Small intestine (tissue), 7 donors: ENCODE data around the gene PRKAR1B. TPM values are rescaled to one million over a fixed set of nuclear protein-coding genes. Genes with fewer than 3 reads are reported as not detected.
A peak's percentile ranks its signal among the peaks of the same experiment; 100 is the strongest.

Experiments used
- DNase-seq, 2 donors: peaks; one replicate each; pipeline versions ENCODE4 v3.0.0 to v3.0.0-alpha.2; 2013
- FAIRE-seq: peaks from 2 replicates; lab custom pipeline; 2012; peaks lifted over from hg19 to GRCh38; lab: Jason Lieb, UNC
- H3K27ac ChIP-seq, 3 donors: one replicate each; pipeline ENCODE4 v1.5.1; 2013; ENCODE audit warnings: low read length in 2 of 3, mild to moderate bottlenecking in 2 of 3, control low read depth in 1 of 3, inconsistent platforms in 1 of 3, low read depth in 1 of 3, moderate library complexity in 1 of 3
- H3K27me3 ChIP-seq, 3 donors: one replicate each; pipeline ENCODE4 v1.6.1; 2013; ENCODE audit warnings: low read length in 3 of 3, inconsistent platforms in 1 of 3; ENCODE audit not compliant: control insufficient read depth in 3 of 3, insufficient read depth in 3 of 3
- H3K36me3 ChIP-seq, 3 donors: one replicate each; pipeline ENCODE4 v1.6.1; 2013; ENCODE audit warnings: low read length in 3 of 3, inconsistent platforms in 1 of 3, low read depth in 1 of 3, mild to moderate bottlenecking in 1 of 3, moderate library complexity in 1 of 3; ENCODE audit not compliant: control insufficient read depth in 3 of 3, insufficient read depth in 2 of 3
- H3K4me1 ChIP-seq, 3 donors: one replicate each; pipeline ENCODE4 v1.6.1; 2013; ENCODE audit warnings: low read length in 2 of 3, inconsistent platforms in 1 of 3, low read depth in 1 of 3, mild to moderate bottlenecking in 1 of 3, moderate library complexity in 1 of 3; ENCODE audit not compliant: control insufficient read depth in 3 of 3, insufficient read depth in 2 of 3
- H3K4me3 ChIP-seq, 3 donors: one replicate each; pipeline ENCODE4 v1.5.1; 2013; ENCODE audit warnings: low read length in 3 of 3, control low read depth in 1 of 3, inconsistent platforms in 1 of 3, low read depth in 1 of 3, mild to moderate bottlenecking in 1 of 3, moderate library complexity in 1 of 3
- H3K9me3 ChIP-seq, 2 donors: one replicate each; pipeline ENCODE4 v1.6.1; 2013; ENCODE audit warnings: low read depth in 1 of 2, low read length in 1 of 2; ENCODE audit not compliant: control insufficient read depth in 2 of 2, insufficient read depth in 1 of 2
- WGBS, 3 donors: extraction: QIAGEN DNeasy Blood & Tissue Kit; methylation state at CpG; one replicate each; pipeline ENCODE4 v1.1.7; 2013; 5-methylcytosine and 5-hydroxymethylcytosine counted together
- polyA plus RNA-seq, 4 donors: library from polyadenylated mRNA; stranded (reverse) in 3 of 4; unstranded in 1 of 4; fragments of 200-250 nt in 3 of 4; fragments of 120-200 nt in 1 of 4; gene quantifications; one replicate each; pipeline versions ENCODE4 v1.2.1 to v1.2.3, GENCODE V29; 2013
- donor health status: healthy with polysubstance abuse.
- donor health status: control.
- donor health status: control.
- donor health status: Bipolar disorder and iron deficiency.
- donor health status: healthy.

PRKAR1B gene
- polyA plus RNA-seq, 4 donors = 9.5 to 32.3 (median 18.6) TPM

- Histone ChIP-seq H3K36me3 (peaks cover 0 to 46% (median 0%) of the 10 kb centered on the region in 3 donors), H3K27me3 (no peaks in the 10 kb centered on the region), H3K27ac (no peak overlapping the region), H3K4me1 (no peaks in the 10 kb centered on the region), H3K4me3 (no peak overlapping the region), H3K9me3 (peaks cover 0 to 5% of the 10 kb centered on the region in 2 donors)
- WGBS, 3 donors = 89 to 94% (median 93%) methylated on average over 34 to 35 of the region's 35 CpGs
- FAIRE-seq = no peak
- no peak for DNase-seq
Measured at GRCh38 chr7:627661-628401, 99.2 kb downstream of the PRKAR1B start.

GRCh38 chr7:625376-625971 is 101.6 kb downstream of the PRKAR1B start:
- H3K27me3 ChIP-seq = no peaks in the 10 kb centered on the region
- H3K27ac ChIP-seq = no peak overlapping the region
- peaks cover 0 to 6% (median 0%) of the 10 kb centered on the region in 3 donors for H3K4me1 ChIP-seq
- H3K4me3 ChIP-seq = no peak overlapping the region
- H3K9me3 ChIP-seq = peaks cover 0 to 13% of the 10 kb centered on the region in 2 donors
- no peak for FAIRE-seq
- peaks cover 0 to 35% (median 0%) of the 10 kb centered on the region in 3 donors for H3K36me3 ChIP-seq
- DNase-seq = no peak
- 91 to 98% (median 98%) methylated on average over 7 to 8 of the region's 8 CpGs for WGBS, 3 donors

- DNase-seq = no peak
- no peak for FAIRE-seq
- Histone ChIP-seq H3K4me3 (no peak overlapping the region), H3K36me3 (peaks cover 0 to 23% (median 0%) of the 10 kb centered on the region in 3 donors), H3K4me1 (peaks cover 4 to 18% (median 5%) of the 10 kb centered on the region in 3 donors), H3K9me3 (peaks cover 0 to 19% of the 10 kb centered on the region in 2 donors), H3K27ac (no peak overlapping the region), H3K27me3 (no peaks in the 10 kb centered on the region)
- 92 to 95% (median 93%) methylated on average over 8 of the region's 8 CpGs for WGBS, 3 donors
Measured at GRCh38 chr7:623464-623863, 103.6 kb downstream of the PRKAR1B start.

DNA sequence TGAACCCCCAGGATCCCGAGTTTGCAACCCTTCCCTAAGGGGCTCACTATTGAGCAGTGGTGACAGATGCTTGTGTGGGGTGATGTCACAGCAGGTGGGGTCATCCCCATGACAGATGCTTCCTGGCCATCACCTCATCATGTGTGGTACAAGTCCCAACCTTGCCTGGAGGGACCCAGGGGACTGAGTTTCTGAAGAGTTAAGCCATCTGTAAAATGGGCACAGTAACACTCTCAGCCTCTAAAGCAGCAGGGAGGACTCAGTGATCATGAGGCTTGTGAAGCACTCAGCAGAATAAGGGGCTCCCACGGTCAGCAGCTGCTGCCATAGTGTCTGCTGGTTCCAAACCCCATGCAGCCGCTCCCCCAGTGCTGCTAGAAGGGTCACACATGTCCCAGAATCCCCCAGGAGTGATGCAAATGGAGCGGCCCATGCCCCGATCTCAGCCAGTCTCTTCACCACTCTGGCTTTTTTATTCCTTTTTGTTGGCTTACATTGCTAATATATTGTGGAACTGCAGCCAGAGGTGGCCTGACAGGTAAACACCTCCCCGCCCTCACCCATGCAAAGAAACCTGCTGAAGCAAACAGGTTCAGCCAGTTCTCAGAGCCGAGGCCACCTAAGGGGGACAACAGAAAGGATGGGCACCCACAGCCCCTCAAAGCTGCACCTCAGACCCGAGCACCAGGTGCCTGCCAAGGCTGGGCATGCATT is 105.4 kb downstream of the PRKAR1B start:
- H3K27ac ChIP-seq = peak overlapping the region in 1 of 3 donors; percentile 32

DNA sequence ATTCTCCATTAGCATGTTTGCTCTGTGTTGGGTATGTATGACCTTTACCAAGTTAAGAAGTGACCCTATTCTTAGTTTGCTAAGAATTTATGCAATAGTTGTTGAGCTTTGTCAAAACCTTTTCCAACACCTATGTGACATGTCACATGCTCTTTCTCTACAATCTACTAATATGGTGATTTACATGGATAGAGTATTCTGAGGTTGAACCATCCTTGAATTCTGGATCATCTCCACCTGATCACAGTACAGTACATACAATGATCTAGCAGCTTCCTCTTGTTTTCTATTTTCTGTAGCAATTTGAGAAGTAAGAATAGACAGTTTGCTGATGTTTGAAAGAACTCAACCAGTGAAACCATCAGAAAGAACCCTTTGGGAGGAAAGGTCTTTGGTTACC is 106.2 kb downstream of the PRKAR1B start:
- Histone ChIP-seq H3K27ac (no peak overlapping the region), H3K36me3 (peaks cover 0 to 11% (median 0%) of the 10 kb centered on the region in 3 donors), H3K4me1 (peaks cover 4 to 33% (median 5%) of the 10 kb centered on the region in 3 donors), H3K9me3 (peaks cover 0 to 19% of the 10 kb centered on the region in 2 donors), H3K4me3 (no peak overlapping the region), H3K27me3 (no peaks in the 10 kb centered on the region)
- FAIRE-seq = no peak
- no peak for DNase-seq

More for the DNA sequence above, 105.4 kb downstream of the PRKAR1B start:
- Histone ChIP-seq H3K4me1 (peaks cover 4 to 28% (median 5%) of the 10 kb centered on the region in 3 donors), H3K4me3 (no peak overlapping the region), H3K9me3 (peaks cover 0 to 19% of the 10 kb centered on the region in 2 donors), H3K27me3 (no peaks in the 10 kb centered on the region), H3K36me3 (peaks cover 0 to 11% (median 0%) of the 10 kb centered on the region in 3 donors)
- DNase-seq (peak in 1 of 2 donors; percentile 74), FAIRE-seq (no peak)
- 67 to 83% (median 69%) methylated on average over 8 of the region's 8 CpGs for WGBS, 3 donors

- Histone ChIP-seq H3K9me3 (peaks cover 0 to 14% of the 10 kb centered on the region in 2 donors), H3K27ac (peak overlapping the region in 1 of 3 donors; percentile 94), H3K4me1 (peaks cover 4 to 33% (median 5%) of the 10 kb centered on the region in 3 donors), H3K27me3 (no peaks in the 10 kb centered on the region), H3K4me3 (no peak overlapping the region), H3K36me3 (peaks cover 0 to 11% (median 0%) of the 10 kb centered on the region in 3 donors)
- DNase-seq = peak; percentile 52 to 56
- 33 to 49% (median 46%) methylated on average over 5 of the region's 5 CpGs for WGBS, 3 donors
- no peak for FAIRE-seq
Measured at GRCh38 chr7:620056-620455, 107.0 kb downstream of the PRKAR1B start.

GRCh38 chr7:619368-619840 is 107.7 kb downstream of the PRKAR1B start:
- no peaks in the 10 kb centered on the region for H3K27me3 ChIP-seq
- peaks cover 0 to 13% (median 0%) of the 10 kb centered on the region in 3 donors for H3K36me3 ChIP-seq
- no peak overlapping the region for H3K4me3 ChIP-seq
- FAIRE-seq = no peak
- WGBS, 3 donors = 92 to 95% (median 94%) methylated on average over 5 of the region's 5 CpGs
- peaks cover 0 to 14% of the 10 kb centered on the region in 2 donors for H3K9me3 ChIP-seq
- H3K4me1 ChIP-seq = peaks cover 4 to 33% (median 5%) of the 10 kb centered on the region in 3 donors
- DNase-seq = no peak
- H3K27ac ChIP-seq = peak overlapping the region; percentile 88 to 94 (median 89)
